T-helper 17 cell (primary cell): ENCODE measurements around the gene RC3H2. TPM values are rescaled to one million over a fixed set of nuclear protein-coding genes. Genes with fewer than 3 reads are reported as not detected.

ENCODE experiments used
- ATAC-seq: fragments of 150-1000 bp; cut with Tn5 transposase; 2 replicates; pipeline ENCODE4 v1.10.0; 2021; ENCODE audit warnings: mild to moderate bottlenecking, moderate library complexity
- DNase-seq, 3 donors: peaks; one replicate each; pipeline versions ENCODE4 v3.0.0 to v3.0.0-alpha.2; 2020 to 2021
- H3K9me3 ChIP-seq: one replicate; pipeline ENCODE4 v1.7.0; 2013; ENCODE audit warnings: low read length, mild to moderate bottlenecking; ENCODE audit not compliant: control insufficient read depth, poor library complexity, severe bottlenecking
- H3K27ac Mint-ChIP-seq: one replicate; pipeline ENCODE4 v1.8.0; 2022; ENCODE audit warnings: mild to moderate bottlenecking, moderate library complexity, mixed read lengths
- H3K27me3 Mint-ChIP-seq: one replicate; pipeline ENCODE4 v1.8.0; 2022; ENCODE audit warnings: mixed read lengths
- H3K36me3 Mint-ChIP-seq: one replicate; pipeline ENCODE4 v1.8.0; 2022; ENCODE audit warnings: low read depth, mixed read lengths
- H3K4me1 Mint-ChIP-seq: one replicate; pipeline ENCODE4 v1.8.0; 2022; ENCODE audit warnings: mild to moderate bottlenecking, mixed read lengths
- H3K4me3 Mint-ChIP-seq: one replicate; pipeline ENCODE4 v1.8.0; 2022; ENCODE audit warnings: mild to moderate bottlenecking, moderate library complexity, mixed read lengths
- total RNA-seq, 4 donors: library from RNA in 2 of 4; stranded (reverse) in 2 of 4; gene quantifications; one replicate each; pipeline ENCODE4 v1.2.3 and lab custom pipeline; 2022 to 2026

Gene RC3H2
- 10 to 100 TPM; 51.5 to 69.6 TPM for total RNA-seq
- 127 to 165 reads per million in 2 donors for total RNA-seq (lab: John Stamatoyannopoulos, UW)

- H3K27ac Mint-ChIP-seq: peak within 1 kb of the TSS; percentile 94
- no peaks in the 10 kb centered on the region for H3K27me3 Mint-ChIP-seq
- ATAC-seq (peak; percentile 92), DNase-seq (peak; percentile 85 to 96 (median 92))
- no peaks in the 10 kb centered on the region for H3K9me3 ChIP-seq
- no peaks in the 10 kb centered on the region for H3K36me3 Mint-ChIP-seq
- peaks cover 11% of the 10 kb centered on the region for H3K4me1 Mint-ChIP-seq
- peak within 1 kb of the TSS; percentile 91 for H3K4me3 Mint-ChIP-seq
These were observed at the start of gene RC3H2 for GRCh38 chr9:122904823-122905710. Gene RC3H2, minus strand, starts transcription at chr9:122905359. Its CDS starts 7,850 bp downstream, at chr9:122897509.

DNA sequence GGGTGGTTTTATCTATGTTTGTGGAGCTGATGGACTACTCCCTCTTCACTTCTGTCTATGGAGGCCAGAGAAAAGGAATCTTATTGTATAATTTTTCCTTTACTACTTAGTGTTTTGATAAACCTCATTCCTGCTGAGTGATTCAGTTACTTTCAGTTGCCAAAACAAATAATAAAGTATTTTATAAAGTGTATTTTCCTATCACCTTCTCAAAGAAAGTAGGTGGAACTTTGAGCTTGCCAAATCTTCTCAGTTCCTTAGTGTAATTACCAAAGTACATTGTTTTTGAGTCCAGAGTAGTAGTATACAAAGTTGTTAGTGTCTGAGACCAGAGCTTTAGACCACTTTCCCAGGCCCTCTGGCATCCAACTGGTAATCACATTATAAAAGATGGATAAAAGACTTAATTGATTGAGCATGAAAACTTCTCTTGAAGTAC is 49.1 kb upstream of the RC3H2 start:
- Mint-ChIP-seq H3K27ac (no peak overlapping the region), H3K36me3 (peaks cover 6% of the 10 kb centered on the region), H3K4me3 (no peak overlapping the region), H3K27me3 (no peaks in the 10 kb centered on the region), H3K4me1 (peaks cover 25% of the 10 kb centered on the region)
- no peak for ATAC-seq
- H3K9me3 ChIP-seq: no peaks in the 10 kb centered on the region
- no peak for DNase-seq

GRCh38 chr9:122951056-122951455 is 45.9 kb upstream of the RC3H2 start:
- ATAC-seq (no peak), DNase-seq (no peak)
- no peaks in the 10 kb centered on the region for H3K9me3 ChIP-seq
- peaks cover 3% of the 10 kb centered on the region for H3K36me3 Mint-ChIP-seq
- H3K27me3 Mint-ChIP-seq: no peaks in the 10 kb centered on the region
- H3K4me1 Mint-ChIP-seq: peaks cover 34% of the 10 kb centered on the region
- H3K4me3 Mint-ChIP-seq: no peak overlapping the region
- H3K27ac Mint-ChIP-seq: no peak overlapping the region

DNA sequence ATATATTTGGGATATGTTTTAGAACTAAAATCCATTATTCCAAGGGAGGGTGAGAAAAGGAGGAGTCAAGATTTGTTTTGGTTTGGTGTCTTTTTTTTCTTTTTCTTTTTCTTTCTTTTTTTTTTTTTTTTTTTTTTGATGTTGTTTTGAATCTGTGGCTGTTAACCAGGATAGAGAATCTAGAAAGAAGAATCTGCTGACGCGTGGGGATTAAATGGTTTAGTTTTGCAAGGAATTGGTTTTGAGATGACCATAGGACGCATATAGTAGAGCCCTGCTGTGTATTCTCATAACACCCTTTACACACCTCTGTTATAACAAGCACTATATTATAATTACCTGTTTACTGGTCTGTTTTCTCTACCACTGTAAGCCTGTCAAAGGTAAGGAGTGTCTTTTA is 45.1 kb upstream of the RC3H2 start:
- no peaks in the 10 kb centered on the region for H3K9me3 ChIP-seq
- Mint-ChIP-seq H3K27me3 (no peaks in the 10 kb centered on the region), H3K36me3 (peaks cover 3% of the 10 kb centered on the region), H3K4me1 (peaks cover 36% of the 10 kb centered on the region), H3K27ac (no peak overlapping the region), H3K4me3 (peak overlapping the region; percentile 52)
- DNase-seq (no peak), ATAC-seq (no peak)

DNA sequence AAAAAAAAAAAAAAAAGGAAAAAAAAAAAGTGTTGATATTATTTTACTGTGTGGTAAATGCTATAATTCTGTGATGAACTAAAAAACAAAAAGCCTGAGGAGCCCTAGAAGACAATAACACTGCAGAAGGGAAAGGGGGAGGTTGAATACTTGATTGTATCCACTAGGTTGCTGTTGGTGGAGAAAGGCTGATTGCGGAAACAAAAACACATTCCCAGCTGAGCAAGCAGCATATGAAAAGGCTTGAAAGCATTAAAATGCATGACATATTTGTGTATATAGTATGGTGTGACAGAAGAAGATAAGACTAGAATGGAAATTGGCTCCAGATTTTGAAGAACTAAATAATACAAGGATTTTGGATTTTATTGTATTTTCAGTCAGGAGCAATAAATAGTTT is 44.5 kb upstream of the RC3H2 start:
- ATAC-seq (no peak), DNase-seq (no peak)
- Mint-ChIP-seq H3K4me3 (peak overlapping the region; percentile 52), H3K4me1 (peaks cover 32% of the 10 kb centered on the region), H3K27me3 (no peaks in the 10 kb centered on the region), H3K27ac (no peak overlapping the region), H3K36me3 (peaks cover 3% of the 10 kb centered on the region)
- H3K9me3 ChIP-seq: no peaks in the 10 kb centered on the region

DNA sequence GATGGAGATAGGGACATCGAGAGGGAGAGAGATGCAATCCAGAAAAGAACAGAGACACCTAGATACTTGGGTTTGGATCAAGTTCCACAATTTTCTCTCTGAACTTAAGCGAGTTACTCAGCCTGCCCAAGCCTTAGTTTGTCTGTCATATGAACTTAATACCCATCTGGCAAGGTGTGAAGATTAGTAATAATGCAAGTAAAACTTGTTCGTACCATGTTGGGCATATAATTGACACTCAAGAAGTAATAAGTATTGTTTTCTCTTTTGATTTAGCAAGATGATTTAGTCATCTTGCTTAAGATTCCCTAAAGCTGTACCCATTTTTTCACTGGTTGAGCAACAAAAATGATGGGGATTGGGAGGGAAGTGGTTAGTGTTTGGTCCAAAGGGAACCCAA is 43.2 kb upstream of the RC3H2 start:
- DNase-seq (no peak), ATAC-seq (no peak)
- Mint-ChIP-seq H3K27ac (peak overlapping the region; percentile 72), H3K36me3 (peaks cover 3% of the 10 kb centered on the region), H3K27me3 (no peaks in the 10 kb centered on the region), H3K4me1 (peaks cover 28% of the 10 kb centered on the region), H3K4me3 (no peak overlapping the region)
- H3K9me3 ChIP-seq: no peaks in the 10 kb centered on the region

GRCh38 chr9:122946461-122947005 is 41.4 kb upstream of the RC3H2 start:
- no peak overlapping the region for H3K4me3 Mint-ChIP-seq
- DNase-seq (no peak), ATAC-seq (no peak)
- peaks cover 34% of the 10 kb centered on the region for H3K4me1 Mint-ChIP-seq
- no peaks in the 10 kb centered on the region for H3K9me3 ChIP-seq
- peaks cover 3% of the 10 kb centered on the region for H3K36me3 Mint-ChIP-seq
- H3K27me3 Mint-ChIP-seq: no peaks in the 10 kb centered on the region
- H3K27ac Mint-ChIP-seq: no peak overlapping the region

DNA sequence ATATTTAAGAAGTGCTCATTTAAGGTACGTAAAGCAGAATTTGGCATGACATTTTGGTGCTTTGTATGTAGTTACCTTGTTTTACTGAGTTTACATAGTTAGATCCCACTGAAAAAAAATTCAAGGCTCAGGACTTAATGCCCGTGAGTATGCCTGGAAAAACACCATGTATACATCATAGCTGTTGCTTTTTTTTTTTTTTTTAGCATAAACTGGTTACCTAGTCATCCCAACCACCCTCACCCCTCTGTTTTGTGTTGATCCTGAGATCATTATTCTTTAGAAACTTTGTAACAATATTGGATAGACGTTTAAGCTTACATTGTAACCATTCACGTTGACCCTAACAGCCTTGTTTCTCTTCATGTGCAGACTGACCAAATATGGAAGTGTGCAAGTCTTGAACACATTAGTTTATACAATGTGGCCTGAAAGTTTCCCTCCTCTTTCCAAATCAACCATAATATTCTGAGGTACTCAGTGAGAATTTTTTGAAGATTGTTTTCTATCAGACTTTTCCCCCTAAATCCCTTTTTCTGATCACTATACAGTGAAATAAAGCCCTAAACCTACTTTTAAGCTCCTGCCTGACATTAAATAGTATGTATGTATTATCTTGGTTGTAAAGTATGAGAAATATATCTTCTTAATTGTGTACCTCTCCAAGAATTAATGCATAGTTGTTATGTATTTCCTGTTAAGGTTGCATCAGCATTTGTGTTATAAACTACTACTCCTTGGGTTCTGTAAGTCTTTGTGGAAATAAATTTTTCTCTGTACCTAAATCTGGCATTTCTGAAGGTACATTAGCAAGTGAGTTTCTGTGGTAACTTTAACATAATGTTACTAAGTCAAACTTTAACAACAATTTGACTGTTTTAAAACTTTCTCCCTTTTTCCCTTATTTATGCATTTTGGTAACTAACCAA is 40.1 kb upstream of the RC3H2 start:
- Mint-ChIP-seq H3K4me1 (peaks cover 33% of the 10 kb centered on the region), H3K4me3 (no peak overlapping the region), H3K36me3 (no peaks in the 10 kb centered on the region), H3K27ac (no peak overlapping the region), H3K27me3 (no peaks in the 10 kb centered on the region)
- ATAC-seq (no peak), DNase-seq (no peak)
- no peaks in the 10 kb centered on the region for H3K9me3 ChIP-seq

DNA sequence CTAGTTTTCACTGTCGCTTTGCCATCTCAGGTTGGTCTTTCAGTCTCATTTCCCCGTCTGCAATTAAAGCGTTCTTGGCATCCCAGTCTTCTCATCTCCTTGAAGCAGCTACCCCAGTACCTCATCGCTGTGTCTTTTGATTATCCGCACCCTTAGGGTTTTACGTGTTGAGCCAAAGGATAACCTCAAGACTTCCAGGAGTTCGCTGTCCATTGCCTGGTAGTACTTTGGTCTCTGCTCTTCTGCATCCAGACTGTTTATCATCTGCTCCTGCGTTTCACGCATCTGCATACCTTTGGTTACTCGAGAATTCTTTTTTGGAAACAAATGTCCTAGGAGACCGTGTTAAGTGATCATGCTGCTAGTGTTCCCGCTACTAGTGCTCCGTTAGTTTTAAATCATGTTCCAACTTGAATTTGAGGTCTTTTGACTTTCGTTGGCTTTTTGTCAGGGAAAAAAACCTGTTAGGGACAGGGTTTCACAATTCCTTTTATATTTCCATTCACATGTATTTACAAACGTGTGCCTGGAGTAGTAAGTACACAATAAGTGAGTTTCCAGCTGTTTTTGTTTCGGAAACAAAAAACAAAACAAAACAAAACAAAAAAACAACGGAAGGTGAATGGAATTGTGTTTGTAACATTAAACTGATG is 36.5 kb upstream of the RC3H2 start:
- ATAC-seq (no peak), DNase-seq (no peak)
- H3K27me3 Mint-ChIP-seq: no peaks in the 10 kb centered on the region
- peak overlapping the region; percentile 92 for H3K27ac Mint-ChIP-seq
- peak overlapping the region; percentile 97 for H3K4me3 Mint-ChIP-seq
- peaks cover 3% of the 10 kb centered on the region for H3K36me3 Mint-ChIP-seq
- no peaks in the 10 kb centered on the region for H3K9me3 ChIP-seq
- peaks cover 20% of the 10 kb centered on the region for H3K4me1 Mint-ChIP-seq

DNA sequence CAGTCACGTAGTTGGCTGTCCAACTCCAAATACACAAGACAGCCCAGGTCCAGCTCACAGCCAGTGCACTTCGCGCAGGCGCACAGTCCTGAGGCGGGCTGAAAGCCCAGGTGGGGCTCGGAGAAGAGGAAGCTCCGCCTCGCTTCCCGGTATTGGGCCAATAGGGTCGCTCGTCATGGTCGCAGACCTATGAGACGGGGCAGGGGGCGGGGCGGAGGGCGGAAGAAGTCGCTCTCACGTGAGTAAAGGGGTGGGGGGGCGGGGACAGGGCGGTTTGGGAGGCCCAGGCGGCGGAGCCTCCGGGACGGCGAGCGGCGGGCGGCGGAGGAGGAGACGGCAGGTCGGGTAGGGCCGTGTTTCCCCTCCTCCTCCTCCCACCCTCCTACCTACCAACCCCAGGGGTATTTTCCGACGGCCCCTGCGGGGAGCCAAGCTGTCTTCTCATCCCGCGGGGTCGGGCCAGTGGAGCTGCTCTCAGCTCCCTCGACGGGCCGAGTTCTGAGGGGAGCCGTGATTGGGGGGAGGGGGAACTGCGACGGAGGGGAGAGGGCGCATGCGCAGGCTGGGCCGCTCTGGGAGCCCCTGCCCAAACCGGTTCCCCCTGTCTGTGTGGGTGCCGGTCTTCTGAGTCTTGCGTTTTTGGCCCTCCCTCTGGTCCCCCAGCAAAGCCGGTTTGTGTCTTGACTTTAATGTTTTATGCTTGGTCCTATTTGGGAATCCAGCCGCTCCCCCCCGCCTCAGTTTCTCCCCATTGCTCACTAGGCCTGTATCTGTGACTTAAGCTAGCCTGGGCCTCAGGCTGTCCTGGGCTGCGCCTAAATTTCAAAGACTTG is 35.8 kb upstream of the RC3H2 start, which contains the start of gene RABGAP1:
Gene RABGAP1, plus strand, starts transcription at position 272 of the 833 bp plus-strand sequence. CDS start 16,040 bp downstream, outside the sequence.
- peak within 1 kb of the TSS; percentile 92 for H3K27ac Mint-ChIP-seq
- peaks cover 20% of the 10 kb centered on the region for H3K4me1 Mint-ChIP-seq
- H3K27me3 Mint-ChIP-seq: no peaks in the 10 kb centered on the region
- peaks cover 3% of the 10 kb centered on the region for H3K36me3 Mint-ChIP-seq
- peak within 1 kb of the TSS; percentile 97 for H3K4me3 Mint-ChIP-seq
- DNase-seq: peak; percentile 94 to 98 (median 98)
- ATAC-seq: peak; percentile 98
- H3K9me3 ChIP-seq: no peaks in the 10 kb centered on the region

DNA sequence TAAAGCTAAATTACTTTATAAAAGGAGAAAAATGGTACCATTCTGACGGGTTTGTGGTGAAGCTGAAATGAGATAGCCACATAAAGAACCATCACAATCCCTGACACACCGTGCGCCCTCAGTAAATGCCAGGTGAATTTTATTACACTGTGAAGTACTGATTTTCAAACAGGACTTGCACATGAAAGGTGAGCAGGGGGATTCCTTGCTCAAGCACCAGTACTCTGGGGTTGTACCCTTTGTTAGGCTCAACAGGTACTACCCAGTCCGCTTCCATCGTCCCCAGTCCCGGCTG is 35.2 kb upstream of the RC3H2 start:
- H3K4me1 Mint-ChIP-seq: peaks cover 18% of the 10 kb centered on the region
- H3K4me3 Mint-ChIP-seq: peak overlapping the region; percentile 97
- no peak for DNase-seq
- no peak for ATAC-seq
- peak overlapping the region; percentile 92 for H3K27ac Mint-ChIP-seq
- no peaks in the 10 kb centered on the region for H3K27me3 Mint-ChIP-seq
- no peaks in the 10 kb centered on the region for H3K9me3 ChIP-seq
- peaks cover 3% of the 10 kb centered on the region for H3K36me3 Mint-ChIP-seq

- H3K27me3 Mint-ChIP-seq: no peaks in the 10 kb centered on the region
- H3K4me1 Mint-ChIP-seq: peaks cover 14% of the 10 kb centered on the region
- H3K9me3 ChIP-seq: no peaks in the 10 kb centered on the region
- ATAC-seq: no peak
- no peak for DNase-seq
- H3K4me3 Mint-ChIP-seq: peak overlapping the region; percentile 37
- H3K36me3 Mint-ChIP-seq: peaks cover 3% of the 10 kb centered on the region
- H3K27ac Mint-ChIP-seq: peak overlapping the region; percentile 92
These were observed 34.4 kb upstream of the RC3H2 start for GRCh38 chr9:122939601-122940000.
